ENCODE data around the gene AMBP.

The AMBP gene

DNA sequence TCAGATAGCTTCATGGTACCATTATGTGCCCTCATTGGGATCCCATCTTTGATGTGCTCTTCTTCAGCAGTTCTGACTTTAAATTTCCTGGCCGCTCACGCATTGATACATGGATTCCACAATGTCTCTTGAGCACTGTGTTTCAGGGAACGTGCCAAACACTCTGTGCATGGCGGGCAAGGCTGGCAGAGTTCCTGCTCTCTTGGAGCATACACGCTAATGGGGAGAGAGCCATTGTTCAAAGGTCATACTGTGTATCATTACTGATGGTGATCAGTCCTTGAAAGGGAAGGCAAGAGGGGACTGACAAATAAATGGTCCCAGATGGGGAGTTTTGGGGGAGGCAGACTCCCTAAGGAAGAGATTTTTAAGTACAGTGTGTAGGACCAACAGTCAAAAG is 52.3 kb downstream of the AMBP start:
- DNase-seq (ENCODE audit: insufficient read length, low spot score) = no peak
- no peak for TF ChIP-seq POLR2A (IDR thresholded peaks at IDR 0.05; ENCODE audit: low read depth, low read length)
- no peak for FAIRE-seq

GRCh38 chr9:114025196-114025753 is 52.8 kb downstream of the AMBP start:
- DNase-seq (ENCODE audit: insufficient read length, low spot score) (no peak), FAIRE-seq (no peak)
- no peak for TF ChIP-seq POLR2A (IDR thresholded peaks at IDR 0.05; ENCODE audit: low read depth, low read length)

GRCh38 chr9:114023961-114024360 is 54.1 kb downstream of the AMBP start:
- TF ChIP-seq POLR2A (IDR thresholded peaks at IDR 0.05; ENCODE audit: low read depth, low read length) = no peak
- FAIRE-seq (no peak), DNase-seq (ENCODE audit: insufficient read length, low spot score) (no peak)

DNA sequence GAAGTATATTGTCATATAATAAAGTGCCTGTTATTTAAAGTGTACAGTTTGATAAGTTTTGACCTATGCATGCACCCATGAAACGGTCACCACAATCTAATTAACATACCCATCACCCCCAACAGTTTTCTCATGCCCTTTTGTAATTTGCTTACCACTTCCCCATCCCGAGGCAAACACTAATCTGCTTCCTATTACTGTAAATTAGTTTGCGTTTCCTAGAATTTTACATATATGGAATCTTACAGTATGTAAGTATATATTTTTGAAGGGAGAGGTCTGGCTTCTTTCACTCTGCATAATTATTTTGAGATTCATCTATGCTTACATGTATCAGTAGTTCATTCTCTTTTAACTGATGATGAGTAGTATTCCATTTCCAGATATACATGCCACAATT is 56.5 kb downstream of the AMBP start:
- no peak for FAIRE-seq
- no peak for DNase-seq (ENCODE audit: insufficient read length, low spot score)
- no peak for TF ChIP-seq POLR2A (IDR thresholded peaks at IDR 0.05; ENCODE audit: low read depth, low read length)

DNA sequence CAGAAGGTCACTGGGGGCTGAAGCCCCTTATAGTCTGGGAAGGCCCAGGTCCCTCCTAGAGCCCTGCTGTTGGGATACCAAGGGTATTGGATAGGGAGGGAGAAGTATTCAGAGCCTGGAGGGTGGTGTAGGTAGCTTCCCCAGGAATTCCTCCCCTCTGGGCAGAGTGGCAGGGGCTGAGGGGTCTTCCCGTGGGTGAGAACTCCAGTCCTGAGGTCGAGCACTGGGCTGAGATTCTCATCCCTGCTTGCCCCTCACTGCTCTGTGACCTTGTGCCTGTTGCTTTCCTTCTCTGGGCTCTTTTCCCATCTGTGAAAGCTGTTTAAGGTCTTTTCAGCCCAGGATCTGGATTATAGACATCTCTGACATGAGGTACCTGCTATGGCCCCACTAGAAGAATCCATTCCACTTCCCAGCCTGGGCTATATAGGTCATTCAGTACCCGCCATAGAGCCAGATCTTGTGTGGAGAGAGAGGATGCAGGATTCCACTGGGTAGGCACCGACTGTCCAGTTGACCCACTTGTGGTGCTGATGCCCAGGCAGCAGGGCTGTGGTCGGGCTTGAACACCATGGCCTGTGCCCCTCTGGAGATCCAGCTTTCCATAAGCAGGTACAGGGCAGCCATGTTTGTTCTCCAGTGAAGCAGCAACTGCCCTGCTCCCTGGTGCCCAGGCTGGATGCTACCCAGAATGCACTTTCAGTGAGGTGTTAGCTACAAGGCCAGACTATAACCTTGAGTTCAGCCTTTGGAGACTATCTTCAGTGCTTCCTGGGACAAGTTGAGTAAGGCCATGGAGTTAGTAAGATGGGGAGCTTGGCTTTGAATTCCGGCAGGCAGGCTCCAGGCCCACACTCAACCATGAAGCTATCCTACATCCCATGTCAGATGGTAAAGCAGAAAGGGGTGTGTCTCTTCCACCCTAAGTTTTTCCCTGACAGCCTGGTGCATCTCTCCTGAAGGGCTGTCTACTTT is 60.1 kb downstream of the AMBP start:
- no peak for FAIRE-seq
- no peak for DNase-seq (ENCODE audit: insufficient read length, low spot score)
- no peak for TF ChIP-seq POLR2A (IDR thresholded peaks at IDR 0.05; ENCODE audit: low read depth, low read length)

DNA sequence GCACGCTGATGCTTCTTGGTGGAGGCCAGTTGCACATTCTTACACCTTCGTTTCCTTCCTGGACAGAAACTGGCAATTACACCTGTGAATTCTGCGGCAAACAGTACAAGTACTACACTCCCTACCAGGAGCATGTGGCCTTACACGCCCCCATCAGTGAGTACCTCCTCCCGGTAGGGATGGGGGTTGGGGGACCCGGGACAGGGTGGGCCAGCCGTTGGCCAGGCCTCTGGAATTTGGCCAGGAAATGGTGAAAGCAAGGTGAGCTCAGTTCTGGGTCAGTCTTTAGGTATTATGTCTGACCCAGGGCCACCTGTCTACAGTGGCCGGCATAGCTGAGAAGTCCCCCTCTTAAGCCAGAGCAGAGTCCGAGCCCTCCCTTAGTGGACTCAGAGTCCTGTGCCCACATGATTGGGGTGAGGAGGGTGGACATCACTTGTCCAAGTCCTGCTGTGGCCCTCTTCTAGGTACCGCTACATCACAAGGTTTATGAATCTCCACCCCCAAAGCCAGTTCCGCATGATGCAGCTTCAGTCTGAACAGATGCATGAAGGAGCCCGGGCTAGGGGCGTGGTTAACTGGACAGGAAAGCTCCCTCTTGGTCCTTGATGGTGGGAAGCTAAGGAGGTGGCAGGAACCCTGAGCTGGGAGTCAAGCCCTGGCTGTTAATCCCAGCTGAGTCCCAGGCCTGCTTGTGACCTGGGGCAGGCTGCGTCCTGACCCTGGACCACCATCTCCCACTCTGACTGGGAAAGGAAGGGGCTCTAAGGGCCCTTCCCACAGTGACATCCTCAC is 61.3 kb downstream of the AMBP start:
- FAIRE-seq (no peak), DNase-seq (ENCODE audit: insufficient read length, low spot score) (no peak)
- TF ChIP-seq POLR2A (IDR thresholded peaks at IDR 0.05; ENCODE audit: low read depth, low read length) = no peak

DNA sequence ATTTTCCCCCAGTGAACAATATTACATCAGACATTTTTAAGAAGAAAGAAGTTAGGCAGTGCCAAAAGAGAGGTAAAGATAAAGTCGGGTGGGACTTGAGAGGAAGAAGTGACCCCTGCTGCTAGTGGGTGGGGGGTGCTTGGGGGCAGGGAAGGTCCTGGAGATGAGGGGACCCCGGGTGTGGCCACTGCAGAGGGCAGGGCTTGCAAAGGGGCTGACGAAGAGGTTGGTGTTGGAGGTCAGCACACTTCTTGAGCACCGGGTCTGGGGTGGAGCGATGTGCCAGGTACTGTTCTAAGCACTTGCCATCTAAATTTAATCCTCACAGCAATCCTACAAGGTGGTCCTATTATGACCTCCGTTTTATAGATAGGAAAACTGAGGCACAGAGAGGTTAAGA is 62.0 kb downstream of the AMBP start:
- TF ChIP-seq POLR2A (IDR thresholded peaks at IDR 0.05; ENCODE audit: low read depth, low read length) = no peak
- no peak for FAIRE-seq
- no peak for DNase-seq (ENCODE audit: insufficient read length, low spot score)

DNA sequence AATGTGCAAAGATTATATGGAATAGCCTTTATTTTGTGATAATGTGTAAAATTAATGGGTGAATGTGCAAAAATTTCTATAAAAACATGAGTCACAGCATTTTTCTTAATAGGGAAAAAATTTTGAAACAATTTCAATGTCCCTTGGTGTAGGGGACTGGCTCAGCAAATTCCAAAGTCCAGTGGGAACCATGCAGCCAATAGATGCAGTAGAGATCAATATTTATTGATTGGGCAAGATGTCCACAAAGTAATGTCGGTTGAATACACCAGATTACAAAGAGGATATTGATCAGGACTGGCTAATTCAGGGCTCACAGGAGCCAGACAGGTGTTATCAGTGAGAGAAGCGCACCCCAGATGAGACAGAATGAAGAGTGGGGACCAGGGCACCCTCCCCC is 62.5 kb downstream of the AMBP start:
- TF ChIP-seq POLR2A (IDR thresholded peaks at IDR 0.05; ENCODE audit: low read depth, low read length) = no peak
- DNase-seq (ENCODE audit: insufficient read length, low spot score) (no peak), FAIRE-seq (no peak)

DNA sequence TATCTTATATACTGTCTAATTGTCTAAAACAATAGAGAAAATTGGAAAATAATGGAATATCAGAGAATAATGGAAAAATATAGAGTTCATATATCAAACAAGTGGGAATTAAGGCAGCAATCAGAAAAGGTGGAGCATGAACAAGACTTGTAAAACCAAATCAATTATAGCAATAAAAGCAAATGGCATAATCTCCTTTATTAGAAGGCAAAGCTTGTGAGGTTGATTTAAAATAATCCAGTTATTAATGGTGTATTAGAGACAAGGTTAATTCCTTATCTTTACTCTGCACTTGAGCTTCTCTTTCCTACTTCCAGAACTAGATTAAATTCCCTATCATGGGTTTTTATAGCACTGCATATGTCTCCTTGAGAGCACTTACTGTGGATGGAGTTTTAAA is 64.1 kb downstream of the AMBP start:
- DNase-seq (ENCODE audit: insufficient read length, low spot score) (no peak), FAIRE-seq (no peak)
- no peak for TF ChIP-seq POLR2A (IDR thresholded peaks at IDR 0.05; ENCODE audit: low read depth, low read length)

DNA sequence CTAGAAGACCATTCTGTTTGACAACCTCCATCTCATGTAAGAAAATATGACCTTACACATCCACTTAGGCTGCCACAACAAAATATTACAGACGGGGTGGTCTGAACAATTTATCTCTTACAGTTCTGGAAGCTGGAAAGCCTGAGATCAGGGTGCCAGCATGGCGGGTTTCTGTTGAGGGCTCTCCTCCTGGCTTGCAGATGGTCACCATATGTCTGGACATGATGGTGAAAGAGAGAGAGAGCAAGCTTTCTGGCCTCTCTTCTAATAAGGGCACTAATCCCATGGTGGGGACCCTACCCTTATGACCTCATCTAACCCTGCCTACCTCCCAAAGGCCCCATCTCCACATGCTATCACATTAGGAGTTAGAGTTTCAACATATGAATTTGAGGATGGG is 66.0 kb downstream of the AMBP start:
- no peak for TF ChIP-seq POLR2A (IDR thresholded peaks at IDR 0.05; ENCODE audit: low read depth, low read length)
- no peak for FAIRE-seq
- no peak for DNase-seq (ENCODE audit: insufficient read length, low spot score)

GRCh38 chr9:114011313-114011712 is 66.8 kb downstream of the AMBP start:
- FAIRE-seq (no peak), DNase-seq (ENCODE audit: insufficient read length, low spot score) (no peak)
- TF ChIP-seq POLR2A (IDR thresholded peaks at IDR 0.05; ENCODE audit: low read depth, low read length) = no peak
